ENCODE measurements around the gene FAIM2.
"Not testable (repeated sequence)": the region's sequence is repeated elsewhere in the genome, so short reads cannot be mapped to it uniquely, and the experiment has no call there.

FAIM2 gene

DNA sequence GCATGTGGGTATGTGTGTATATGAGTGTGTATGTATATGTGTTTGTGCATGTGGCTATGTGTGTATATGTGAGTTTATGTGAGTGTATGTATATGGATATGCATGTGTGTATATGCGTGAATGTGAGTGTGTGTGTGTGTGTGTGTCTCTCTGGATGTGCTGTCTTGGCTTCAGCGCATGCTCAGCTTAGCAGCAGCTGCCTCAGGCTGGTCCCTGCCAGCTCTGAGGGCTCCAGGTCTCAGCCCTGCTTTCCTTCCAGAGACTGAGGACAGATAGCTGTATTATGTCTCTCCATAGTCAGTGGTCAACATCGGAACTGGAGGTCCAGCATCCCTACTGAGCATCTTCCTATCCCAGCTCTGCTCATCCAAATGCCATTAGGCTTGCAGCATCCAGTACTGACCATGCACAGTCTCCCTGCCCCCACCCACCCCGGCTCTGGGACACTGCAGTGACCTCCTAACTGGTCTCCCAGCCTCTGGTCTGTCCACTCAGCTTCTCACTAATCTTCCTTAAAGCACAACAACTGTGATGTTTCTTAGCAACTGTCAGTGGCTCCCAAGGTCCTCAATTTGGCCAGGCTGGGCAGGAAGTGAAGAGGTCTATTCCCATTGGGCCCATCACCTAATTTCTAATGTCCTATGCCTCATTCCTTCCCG lies 22.8 kb downstream of the FAIM2 start:
- H3K4me3 ChIP-seq (ENCODE audit: low read depth, low read length): no peak overlapping the region
- DNase-seq (ENCODE audit: low read depth): no peak
- TF ChIP-seq, protein P1, sequence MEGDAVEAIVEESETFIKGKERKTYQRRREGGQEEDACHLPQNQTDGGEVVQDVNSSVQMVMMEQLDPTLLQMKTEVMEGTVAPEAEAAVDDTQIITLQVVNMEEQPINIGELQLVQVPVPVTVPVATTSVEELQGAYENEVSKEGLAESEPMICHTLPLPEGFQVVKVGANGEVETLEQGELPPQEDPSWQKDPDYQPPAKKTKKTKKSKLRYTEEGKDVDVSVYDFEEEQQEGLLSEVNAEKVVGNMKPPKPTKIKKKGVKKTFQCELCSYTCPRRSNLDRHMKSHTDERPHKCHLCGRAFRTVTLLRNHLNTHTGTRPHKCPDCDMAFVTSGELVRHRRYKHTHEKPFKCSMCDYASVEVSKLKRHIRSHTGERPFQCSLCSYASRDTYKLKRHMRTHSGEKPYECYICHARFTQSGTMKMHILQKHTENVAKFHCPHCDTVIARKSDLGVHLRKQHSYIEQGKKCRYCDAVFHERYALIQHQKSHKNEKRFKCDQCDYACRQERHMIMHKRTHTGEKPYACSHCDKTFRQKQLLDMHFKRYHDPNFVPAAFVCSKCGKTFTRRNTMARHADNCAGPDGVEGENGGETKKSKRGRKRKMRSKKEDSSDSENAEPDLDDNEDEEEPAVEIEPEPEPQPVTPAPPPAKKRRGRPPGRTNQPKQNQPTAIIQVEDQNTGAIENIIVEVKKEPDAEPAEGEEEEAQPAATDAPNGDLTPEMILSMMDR (IDR thresholded peaks at IDR 0.05; ENCODE audit: control insufficient read depth, extremely low read depth, insufficient read depth): no peak

DNA sequence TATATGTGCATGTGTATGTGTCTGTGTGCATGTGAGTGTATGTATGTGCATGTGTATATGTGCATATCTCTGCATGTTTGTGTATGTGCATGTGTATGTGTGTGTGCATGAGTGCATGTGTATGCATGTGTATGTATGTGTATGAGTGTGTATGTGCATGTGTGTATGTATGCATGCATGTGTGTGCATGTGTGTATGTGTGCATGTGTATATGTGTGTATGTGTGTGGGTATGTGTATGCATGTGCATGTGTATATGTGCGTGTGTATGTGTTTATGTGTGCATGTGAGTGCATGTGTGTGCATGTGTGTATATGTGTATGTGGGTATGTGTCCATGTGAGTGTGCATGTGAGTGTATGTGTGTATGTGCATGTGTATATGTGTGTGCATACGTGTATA lies 24.6 kb downstream of the FAIM2 start:
- H3K4me3 ChIP-seq (ENCODE audit: low read depth, low read length); DNase-seq (ENCODE audit: low read depth): not testable (repeated sequence)

DNA sequence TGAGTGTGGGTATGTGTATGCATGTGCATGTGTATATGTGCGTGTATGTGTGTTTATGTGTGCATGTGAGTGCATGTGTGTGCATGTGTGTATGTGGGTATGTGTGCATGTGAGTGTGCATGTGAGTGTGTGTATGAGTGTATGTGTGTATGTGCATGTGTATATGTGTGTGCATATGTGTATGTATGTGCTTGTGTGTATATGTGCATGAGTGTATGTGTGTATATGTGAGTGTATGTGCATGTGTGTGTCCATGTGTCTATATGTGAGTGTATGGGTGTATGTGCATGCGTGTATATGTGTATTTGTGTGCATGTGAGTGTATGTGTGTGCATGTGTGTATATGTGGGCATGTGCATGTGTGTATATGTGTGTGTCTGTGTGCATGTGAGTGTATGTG lies 25.7 kb downstream of the FAIM2 start:
- DNase-seq (ENCODE audit: low read depth): no peak

DNA sequence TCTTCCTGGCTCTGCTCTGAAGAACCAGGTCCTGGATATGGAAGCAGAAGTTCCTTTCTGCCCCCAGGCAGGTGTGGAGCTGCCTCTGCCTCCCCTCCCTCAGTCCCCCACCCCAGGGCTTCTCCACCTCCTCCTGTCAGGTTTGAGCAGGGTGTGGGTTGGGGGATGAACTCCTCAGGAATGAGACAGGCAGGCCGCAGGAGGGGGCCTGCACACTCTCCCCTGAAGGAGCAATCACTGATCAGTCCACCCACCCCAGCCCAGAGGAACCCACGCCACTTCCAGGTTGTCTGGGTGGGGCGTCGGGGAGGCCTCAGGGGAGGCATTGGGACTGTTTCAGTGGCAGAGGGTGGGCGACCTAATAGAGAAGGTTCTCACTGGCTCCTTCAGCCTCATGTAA lies 26.6 kb downstream of the FAIM2 start:
- DNase-seq (ENCODE audit: low read depth): no peak
- TF ChIP-seq, protein P1 (IDR thresholded peaks at IDR 0.05; ENCODE audit: control insufficient read depth, extremely low read depth, insufficient read depth): no peak

More for the DNA sequence above, 25.7 kb downstream of the FAIM2 start:
- TF ChIP-seq, protein P1 (IDR thresholded peaks at IDR 0.05; ENCODE audit: control insufficient read depth, extremely low read depth, insufficient read depth): no peak
- H3K4me3 ChIP-seq (ENCODE audit: low read depth, low read length): no peak overlapping the region

DNA sequence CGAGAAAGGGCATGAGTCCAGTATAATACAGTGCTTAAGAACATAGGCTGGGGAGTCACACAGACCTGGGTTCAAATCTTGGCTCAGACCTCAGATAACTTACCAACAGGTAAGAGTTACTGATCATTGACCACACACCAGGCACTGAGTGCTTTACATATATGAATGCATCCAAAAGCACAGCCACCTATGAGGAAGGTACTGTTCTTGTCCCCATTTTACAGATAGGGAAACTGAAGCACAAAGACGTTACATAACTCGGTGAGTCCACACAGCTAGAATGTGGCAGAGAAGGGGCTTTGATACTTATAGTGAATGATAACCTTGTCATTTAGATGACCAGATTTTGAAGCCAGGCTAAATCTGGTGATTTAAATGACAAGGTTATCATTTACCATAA lies 27.6 kb downstream of the FAIM2 start:
- DNase-seq (ENCODE audit: low read depth): no peak
- H3K4me3 ChIP-seq (ENCODE audit: low read depth, low read length): no peak overlapping the region
- TF ChIP-seq, protein P1 (IDR thresholded peaks at IDR 0.05; ENCODE audit: control insufficient read depth, extremely low read depth, insufficient read depth): no peak

More for the DNA sequence above, 26.6 kb downstream of the FAIM2 start:
- no peak overlapping the region for H3K4me3 ChIP-seq (ENCODE audit: low read depth, low read length)

DNA sequence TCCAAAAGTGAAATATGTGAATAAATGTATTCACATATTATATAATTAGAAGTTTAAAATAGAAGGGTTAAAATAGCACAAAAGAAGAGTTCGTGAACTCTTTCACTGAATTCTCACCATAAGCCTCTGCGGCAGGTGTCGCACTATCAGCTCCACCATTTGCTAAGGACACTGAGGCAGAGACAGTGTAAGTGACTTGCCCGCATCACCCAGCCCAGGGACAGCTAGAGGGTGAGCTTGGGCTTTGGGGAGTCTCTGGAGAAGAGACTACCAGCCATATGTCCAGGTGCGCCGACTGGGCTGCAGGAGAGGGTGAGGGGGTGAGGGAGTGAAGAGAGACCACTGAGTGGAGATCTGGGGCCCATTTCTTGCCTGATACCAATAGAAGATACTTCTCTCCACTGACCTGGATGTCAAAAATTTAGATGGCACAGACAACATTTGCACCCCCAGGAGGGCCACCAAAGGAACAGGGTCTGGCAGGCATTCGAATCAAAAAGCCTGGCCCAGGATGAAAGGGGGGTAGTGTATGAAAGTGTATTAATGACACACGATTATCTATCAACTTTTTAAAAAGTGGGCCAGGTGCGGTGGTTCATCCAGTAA lies 28.5 kb downstream of the FAIM2 start:
- H3K4me3 ChIP-seq (ENCODE audit: low read depth, low read length): no peak overlapping the region
- DNase-seq (ENCODE audit: low read depth): no peak
- TF ChIP-seq, protein P1 (IDR thresholded peaks at IDR 0.05; ENCODE audit: control insufficient read depth, extremely low read depth, insufficient read depth): no peak

DNA sequence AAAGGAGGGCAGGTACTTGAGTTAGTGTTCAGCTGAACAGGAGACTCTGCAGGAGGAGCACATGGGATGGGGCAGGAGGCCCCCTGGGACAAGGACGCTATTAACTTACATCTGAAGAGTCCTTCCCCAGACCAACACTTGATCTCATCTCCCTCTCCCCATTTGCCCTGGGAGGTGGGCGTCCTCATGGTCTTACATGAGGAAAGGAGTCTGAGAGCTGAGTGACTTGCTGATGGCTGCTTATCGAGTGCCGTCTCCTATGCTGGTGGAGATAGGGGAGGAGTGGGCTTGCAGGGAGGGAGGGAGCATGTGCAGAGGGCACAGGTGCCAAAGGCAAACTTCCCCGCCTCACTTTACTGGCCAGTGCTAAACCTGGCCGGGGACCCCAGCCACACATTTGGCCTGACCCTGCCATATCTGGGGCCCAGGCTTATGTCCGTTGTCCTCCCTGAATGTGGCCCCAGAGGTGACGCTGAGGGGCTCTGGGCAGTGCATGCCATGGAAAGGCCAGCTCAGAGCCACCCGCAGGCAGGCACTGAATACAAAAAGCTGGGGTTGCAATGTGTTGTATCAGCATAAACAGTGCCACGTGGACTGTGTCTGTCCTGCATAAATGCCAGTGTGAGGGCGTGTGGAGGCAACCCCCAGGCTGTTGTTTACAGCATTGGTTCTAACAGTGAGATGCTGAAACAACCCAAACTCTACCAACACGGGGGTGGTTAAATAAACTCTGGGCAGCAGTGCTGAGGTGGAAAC lies 29.4 kb downstream of the FAIM2 start:
- H3K4me3 ChIP-seq (ENCODE audit: low read depth, low read length): no peak overlapping the region
- DNase-seq (ENCODE audit: low read depth): no peak
- TF ChIP-seq, protein P1 (IDR thresholded peaks at IDR 0.05; ENCODE audit: control insufficient read depth, extremely low read depth, insufficient read depth): no peak
